ENCODE data around the gene MAPK10.

DNA sequence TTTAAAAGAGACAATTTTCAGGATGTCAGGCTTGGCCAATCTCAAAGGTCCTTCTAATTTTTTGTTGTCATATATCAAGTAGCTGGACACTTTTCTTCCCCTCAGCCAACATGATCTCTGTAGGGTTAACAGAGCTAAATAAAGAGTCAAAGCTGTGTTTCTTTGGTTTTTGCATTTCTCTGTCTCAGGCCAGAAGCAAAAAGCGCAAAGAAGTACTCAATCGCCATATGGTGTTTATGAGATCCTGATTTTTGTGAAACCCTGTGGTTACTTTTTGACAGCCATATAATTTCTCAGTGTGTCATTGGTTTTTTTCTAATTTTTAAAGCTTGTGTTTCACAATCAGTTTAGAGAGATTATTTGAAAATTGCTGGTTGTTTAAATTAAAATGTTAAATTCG lies 111.9 kb downstream of the MAPK10 start:
- TF ChIP-seq CTCF (IDR thresholded peaks at IDR 0.05 in 4 of 5, conservative IDR thresholded peaks at IDR 0.05 in 1 of 5) = no peak
- TF ChIP-seq POLR2A (IDR thresholded peaks at IDR 0.05) = no peak
